Activated CD4-positive, alpha-beta T cell treated with anti-CD3 and anti-CD28 coated beads, Interleukin-10, Interleukin-2, amounts not matched to agents 100 ng/mL and 50 ng/mL, durations not matched to agents 16 hours and 8 hours (primary cell): ENCODE data around the gene GPATCH3.
"Not testable (repeated sequence)": the region's sequence is repeated elsewhere in the genome, so short reads cannot be mapped to it uniquely, and the experiment has no call there.

Experiments
- DNase-seq: peaks from one replicate; pipeline ENCODE4 v3.0.0-alpha.2; 2020

Gene GPATCH3

DNA sequence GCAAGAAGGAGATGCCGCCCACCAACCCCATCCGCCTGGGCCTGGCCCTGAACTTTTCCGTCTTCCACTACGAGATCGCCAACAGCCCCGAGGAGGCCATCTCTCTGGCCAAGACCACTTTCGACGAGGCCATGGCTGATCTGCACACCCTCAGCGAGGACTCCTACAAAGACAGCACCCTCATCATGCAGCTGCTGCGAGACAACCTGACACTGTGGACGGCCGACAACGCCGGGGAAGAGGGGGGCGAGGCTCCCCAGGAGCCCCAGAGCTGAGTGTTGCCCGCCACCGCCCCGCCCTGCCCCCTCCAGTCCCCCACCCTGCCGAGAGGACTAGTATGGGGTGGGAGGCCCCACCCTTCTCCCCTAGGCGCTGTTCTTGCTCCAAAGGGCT is 36.6 kb downstream of the GPATCH3 start:
- DNase-seq: no peak

DNA sequence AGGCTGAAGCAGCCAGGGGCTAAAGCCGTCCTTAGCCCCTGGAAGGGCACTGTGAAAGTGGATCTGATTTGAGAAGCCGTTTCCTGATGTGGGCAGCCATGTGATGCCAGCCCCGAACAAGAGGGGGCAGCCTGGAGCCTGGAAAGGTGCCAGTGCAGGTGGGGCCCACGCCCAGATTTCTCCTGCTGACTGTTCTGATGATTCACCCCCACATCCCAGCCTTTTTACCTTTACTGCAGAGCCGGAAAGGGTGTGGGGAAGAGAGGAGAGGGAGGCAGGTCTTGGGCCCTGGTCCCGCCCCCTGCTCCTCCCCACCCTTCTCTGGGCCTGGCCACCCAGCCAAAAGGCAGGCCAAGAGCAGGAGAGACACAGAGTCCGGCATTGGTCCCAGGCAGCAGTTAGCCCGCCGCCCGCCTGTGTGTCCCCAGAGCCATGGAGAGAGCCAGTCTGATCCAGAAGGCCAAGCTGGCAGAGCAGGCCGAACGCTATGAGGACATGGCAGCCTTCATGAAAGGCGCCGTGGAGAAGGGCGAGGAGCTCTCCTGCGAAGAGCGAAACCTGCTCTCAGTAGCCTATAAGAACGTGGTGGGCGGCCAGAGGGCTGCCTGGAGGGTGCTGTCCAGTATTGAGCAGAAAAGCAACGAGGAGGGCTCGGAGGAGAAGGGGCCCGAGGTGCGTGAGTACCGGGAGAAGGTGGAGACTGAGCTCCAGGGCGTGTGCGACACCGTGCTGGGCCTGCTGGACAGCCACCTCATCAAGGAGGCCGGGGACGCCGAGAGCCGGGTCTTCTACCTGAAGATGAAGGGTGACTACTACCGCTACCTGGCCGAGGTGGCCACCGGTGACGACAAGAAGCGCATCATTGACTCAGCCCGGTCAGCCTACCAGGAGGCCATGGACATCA is 37.2 kb downstream of the GPATCH3 start, which contains the start of gene SFN:
SFN (plus strand) TSS at position 369 of the 904 bp plus-strand sequence; CDS start at position 433, 64 bp downstream.
- DNase-seq: peak; percentile 82

DNA sequence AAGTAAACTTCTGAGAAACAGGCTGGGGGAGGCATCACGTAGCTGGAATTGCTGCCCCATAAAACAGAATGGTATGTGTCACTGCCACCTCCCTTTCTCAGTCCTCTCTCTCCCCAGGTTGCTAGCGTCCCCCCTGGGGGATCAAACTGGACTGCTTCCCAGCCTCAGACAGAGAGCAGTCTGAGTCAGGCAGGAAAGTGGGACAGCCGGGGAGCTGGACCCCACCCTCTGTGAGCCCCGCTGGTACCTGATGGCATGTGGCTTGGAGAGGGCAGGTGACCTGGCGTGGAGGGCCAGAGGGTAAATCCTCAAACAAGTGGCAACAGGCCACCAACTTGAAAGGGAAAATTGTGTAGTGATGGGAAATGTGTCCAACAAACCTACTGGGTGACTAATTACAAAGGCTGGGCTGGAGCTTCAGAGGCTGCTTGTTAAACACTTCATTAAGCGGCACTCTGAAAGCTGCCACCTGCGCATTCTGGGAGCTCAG is 38.3 kb downstream of the GPATCH3 start:
- DNase-seq: no peak

DNA sequence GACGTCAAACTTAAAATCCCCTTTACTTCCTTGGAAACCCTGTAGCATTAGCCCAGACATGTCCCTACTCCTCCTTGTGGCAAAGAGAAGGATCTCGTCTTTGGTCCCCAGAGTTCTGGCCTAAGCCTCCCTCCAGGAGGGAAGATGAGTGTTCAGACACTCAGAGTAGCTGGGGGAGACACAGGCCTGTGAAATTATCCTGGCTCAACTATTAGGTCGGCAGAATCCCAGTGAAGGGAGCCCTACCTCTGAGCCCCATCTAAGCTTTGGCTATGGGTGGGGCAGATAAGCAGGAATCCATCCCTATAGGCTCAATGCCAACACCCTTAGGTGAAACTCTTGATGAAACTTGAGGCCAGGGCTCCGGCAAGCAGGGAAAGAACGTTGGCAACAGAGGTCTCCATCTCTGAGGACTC is 39.0 kb downstream of the GPATCH3 start:
- no peak for DNase-seq

DNA sequence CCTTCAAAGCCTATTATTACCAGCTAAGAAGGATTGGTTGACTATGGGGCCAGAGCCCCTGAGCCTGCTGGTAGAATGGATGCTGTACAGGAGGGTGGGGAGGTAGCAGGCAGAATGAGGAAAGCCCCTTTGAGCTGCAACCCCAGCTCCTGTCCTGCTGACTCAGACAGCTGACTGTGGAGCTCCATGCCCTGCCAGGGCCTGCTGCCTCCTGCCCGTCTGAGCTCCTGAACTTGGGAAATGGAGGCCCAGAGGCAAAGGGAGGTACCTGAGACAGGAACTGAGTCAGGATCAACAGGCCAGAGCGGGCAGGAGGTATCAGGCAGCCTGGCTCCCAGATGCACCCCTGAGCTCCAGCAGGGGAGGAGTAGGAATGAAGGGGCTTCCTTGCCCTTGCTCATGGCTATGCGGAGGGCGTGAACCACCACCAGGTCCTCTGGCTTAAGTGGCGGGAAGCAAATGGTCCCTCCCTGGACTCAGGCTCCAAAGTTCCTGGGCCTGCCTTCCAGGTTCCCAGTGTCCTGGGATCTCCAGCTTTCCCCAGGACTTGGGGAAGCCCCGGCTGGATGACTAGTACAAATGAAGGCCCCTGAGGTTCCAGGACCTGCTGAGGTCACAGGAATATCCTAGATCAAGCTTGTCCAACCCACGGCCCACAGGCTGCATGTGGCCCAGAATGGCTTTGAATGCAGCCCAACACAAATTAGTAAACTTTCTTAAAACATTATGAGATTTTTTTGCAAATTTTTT is 41.2 kb downstream of the GPATCH3 start:
- no peak for DNase-seq

DNA sequence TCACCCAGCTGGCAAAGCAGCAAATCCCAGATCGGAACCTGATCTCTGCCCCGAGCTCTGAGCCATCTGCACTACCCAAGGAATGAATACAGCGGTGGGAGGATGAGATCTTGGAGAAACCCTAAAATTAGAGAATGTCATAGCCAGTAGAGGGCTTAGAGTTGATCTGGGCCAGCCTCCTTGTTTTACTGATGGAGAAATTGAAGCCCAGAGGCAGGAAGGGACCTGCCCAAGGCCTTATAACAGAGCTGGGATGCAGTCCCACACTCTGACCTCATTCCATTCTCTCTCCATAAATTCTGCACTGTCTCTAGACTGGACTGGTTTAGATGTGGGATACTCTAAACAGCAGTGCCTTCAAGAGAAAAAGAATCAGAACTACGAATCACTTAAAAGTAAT is 42.1 kb downstream of the GPATCH3 start:
- DNase-seq: no peak

DNA sequence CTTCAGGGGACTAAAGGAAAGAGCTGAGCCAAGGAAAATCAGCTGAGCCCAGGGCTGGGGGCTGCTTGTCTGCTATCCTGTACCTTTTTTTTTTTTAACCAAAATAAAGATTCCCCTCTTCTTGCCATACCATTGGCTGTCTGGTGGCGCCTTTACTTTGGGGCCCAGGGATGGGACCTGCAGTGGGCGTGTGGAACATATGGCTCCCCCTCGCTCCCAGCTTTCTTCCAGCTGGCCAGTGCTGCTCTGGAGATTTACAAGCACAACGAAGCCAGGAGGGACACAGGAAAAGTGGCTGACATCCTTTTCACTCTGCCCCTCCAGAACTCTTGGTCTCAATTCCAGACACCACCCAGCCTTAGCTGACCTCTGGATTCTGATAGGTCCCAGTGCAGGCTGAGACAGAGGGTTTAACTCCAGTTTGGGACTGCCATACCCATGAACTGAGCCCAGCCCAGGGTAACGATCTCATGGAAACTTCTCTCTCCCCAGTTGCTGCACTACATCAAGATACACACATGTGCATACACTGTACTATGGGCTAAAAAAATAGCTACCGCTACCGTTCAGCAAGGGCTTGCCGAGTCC is 42.7 kb downstream of the GPATCH3 start:
- DNase-seq: no peak

DNA sequence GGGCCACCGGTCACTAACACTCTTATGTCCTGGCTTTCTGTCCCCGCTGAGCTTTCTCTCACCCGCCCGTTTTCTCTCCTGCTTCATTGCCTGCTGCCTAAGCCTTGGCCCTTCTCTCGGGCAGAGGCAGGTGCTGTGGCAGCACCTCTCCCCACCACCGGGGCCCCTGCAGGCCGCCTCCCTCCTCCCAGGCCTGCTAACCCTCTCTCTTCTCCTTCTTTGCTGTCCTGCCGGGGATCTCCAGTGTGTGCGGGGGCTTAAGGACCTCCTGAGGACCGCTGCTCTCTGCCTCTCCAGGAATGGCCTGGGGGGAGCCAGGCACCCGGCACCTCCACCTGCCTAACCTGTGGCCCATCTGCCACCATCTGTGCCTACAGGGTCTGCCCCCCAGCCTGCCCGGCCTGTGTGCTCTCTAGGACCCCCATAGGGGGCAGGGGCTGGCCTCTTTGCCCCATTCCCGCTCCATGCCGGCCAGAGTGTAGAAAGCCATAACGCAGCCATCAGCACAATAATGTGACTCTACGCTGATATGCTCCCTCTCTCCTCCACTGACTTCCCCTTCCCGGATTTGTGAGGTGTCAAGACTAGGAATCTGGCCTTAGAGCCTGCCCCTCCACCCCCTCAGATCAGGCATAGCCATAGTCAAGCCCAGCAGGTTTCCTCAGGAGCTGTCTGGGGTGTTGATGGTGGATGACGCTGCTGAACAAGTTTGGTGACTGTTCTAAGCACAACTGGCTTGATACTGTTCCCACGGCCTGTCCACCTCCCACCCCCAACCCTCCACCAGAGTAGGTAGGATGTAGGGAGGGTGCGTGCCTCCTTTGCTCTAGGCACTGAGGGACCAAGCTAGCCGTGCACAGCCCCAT is 43.4 kb downstream of the GPATCH3 start:
- no peak for DNase-seq

DNA sequence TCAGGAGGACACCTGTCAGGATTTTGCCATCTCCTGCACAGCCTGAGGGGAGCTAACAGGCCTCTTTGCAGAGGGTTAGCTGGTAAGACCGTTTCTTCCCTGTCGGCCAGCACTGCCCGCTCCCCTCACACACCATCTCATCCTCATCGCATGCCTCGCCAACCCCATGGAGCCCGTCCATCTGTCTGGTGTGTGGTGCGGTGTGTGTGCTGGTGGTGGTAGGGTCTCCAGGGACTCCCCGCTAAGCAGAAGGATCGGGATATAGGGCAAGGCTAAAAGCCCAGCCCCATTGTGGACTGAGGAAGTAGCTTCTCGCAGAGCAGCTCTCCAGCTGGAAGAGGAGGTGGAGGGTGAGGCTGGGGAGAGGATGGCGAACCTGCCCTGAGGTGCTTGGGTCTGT is 44.1 kb downstream of the GPATCH3 start:
- DNase-seq: no peak

DNA sequence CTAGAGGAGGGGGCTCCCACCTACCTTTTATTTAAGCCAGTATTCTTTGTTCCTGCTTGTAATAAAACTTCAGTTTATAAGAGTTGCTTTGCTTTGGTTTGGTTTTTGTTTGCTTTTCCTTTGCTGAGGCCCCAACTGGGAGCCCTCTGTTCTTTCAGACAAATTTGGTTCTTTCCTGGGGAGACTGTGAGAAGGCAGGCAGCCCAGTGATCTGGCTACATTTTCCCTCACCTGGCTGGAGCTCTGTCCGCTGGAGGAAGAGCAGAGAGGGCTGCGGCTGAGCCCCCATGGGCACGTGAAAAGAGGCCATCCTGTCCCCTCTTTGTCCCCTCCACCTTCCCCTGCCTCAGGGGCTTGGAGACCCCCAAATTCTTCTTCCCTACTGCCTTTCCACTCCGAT is 44.6 kb downstream of the GPATCH3 start:
- DNase-seq: no peak

DNA sequence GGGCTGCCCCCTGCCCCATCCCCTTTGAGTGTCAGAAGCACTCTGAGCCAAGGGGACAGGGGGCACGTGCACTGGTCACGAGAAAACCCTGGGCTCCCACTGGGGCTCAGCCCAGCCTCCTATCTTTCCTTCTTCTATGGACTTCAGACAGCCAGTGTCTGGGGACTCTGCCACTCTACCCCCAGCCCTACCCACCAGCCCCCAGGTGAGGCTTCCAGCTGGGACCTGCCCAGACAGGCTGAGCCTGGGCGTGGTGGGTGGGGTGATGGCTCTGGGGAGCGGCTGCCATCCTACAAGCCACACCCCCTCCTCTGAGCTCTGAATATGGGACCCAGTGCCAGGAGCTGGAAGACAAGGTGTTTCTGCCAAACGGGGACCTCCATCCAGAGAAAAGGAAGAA is 45.4 kb downstream of the GPATCH3 start:
- no peak for DNase-seq

DNA sequence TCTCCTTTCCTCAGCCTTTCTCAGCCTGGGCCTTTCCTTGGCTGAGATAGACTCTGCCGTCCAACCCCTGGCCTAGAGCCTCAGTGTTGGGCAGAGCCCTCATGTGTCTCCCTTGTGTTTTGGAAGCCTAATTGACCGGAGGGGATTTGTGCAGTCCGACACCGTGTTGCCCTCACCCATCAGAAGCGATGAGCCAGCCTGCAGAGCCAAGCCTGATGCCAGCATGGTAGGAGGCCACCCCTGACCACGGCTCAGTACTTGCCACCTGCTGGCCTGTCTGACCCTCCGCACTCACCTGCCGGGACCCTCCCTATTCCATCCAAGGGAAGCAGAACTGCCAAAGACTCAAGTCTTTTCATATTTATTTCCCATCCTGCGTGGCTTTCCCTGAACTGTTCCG is 46.7 kb downstream of the GPATCH3 start:
- no peak for DNase-seq

DNA sequence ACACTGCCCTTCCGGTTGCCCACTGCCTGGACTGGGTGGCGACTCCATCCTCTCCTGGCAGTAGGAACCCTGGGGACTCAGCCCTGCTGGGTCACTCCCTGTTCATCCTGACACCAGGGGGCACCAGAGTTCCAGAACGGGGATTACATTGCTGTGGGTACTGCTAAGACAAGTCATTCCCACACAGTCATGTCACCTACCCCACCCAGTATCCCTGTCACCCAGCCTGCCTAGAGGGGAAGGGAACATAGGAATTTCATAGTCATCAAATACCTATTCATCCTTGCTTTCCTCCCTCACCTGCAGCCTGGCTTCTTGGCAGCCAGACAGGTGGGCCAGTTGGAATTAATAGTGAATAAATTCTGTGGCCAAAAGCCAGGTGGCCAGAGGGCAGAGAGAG is 47.1 kb downstream of the GPATCH3 start:
- DNase-seq: peak; percentile 79

DNA sequence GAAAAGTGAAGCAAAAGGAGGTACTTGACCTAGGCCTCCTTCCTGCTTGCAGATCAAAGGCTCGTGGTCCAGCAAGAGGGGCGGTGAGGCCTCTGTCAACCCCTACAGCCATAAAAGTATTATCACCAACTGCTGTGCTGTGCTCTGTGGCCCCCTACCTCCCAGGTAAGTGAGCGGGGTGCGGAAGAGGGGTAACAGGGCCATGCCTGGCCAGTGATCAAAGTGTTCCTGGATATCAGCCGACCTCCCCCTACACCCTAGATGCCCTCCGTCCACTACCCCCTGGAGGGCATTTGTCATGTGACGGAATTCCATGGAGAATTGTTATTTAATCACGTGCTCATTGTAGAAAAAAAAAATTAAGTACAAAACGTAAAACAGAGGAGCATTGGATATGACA is 47.6 kb downstream of the GPATCH3 start:
- DNase-seq: no peak

DNA sequence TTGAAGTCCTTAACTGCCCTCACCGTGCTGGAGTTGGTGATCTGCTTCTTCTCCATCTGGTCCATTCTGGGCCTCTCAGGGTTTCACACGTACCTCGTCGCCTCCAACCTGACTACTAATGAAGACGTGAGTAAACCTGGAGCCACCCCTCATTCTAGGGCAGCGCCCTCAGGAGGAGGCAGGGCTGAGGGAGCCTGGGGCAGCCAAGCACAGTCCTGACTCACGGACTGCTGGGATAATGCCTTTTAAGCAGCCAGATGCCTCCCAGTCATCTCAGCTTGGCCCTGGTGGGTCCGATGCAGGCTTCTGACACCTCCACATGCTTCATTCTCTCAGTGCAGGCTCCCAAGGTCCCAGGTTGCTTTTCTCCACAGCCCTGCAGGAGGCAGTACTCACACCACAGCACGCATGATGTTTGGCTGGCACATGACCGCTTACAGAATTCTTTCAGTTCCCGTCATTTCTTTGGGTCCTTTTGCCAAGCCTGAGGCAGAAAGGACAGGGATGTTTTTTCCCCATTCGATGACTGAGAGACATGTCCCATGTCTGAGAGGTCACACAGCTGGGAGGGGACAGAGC is 49.1 kb downstream of the GPATCH3 start:
- no peak for DNase-seq

DNA sequence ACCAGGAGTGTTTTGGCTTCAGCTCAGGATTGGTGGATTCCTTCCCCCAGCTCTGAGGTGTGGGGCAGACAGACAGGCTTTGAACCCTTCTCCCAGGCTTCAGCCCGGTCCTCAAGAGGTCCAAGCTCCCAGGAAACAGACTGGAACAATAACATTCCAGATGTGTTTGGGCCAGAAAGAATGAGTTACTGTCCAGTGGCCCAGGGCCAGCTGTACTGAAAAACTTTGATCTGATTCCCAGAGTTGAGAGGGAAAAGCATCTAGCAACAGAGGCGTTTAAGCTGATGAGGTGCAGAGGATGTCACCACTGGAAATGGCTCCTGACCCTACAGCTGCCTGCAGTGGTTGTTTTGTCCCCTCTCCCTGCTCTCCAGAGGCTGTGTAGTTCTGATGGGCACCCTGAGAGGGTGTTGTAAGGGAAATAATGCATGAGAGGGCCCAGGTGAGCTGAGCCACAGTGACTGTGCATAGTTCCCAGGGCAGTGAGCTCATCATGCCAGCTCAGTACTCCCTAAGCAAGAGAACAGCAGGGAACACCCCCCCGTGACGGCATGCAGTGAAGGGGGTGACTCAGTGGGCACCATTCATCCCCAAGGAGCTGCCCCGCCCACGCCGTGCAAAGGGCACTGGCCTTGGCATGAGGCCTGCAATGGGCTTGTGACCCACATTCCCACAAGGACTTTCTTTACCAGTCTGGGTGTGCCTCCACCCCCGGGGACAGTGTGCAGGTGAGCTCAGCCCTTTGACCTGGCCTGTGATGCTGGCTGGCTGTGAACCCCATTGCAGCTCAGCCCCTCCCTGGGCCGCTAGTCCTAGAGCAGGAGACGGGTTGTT is 51.1 kb downstream of the GPATCH3 start:
- no peak for DNase-seq

DNA sequence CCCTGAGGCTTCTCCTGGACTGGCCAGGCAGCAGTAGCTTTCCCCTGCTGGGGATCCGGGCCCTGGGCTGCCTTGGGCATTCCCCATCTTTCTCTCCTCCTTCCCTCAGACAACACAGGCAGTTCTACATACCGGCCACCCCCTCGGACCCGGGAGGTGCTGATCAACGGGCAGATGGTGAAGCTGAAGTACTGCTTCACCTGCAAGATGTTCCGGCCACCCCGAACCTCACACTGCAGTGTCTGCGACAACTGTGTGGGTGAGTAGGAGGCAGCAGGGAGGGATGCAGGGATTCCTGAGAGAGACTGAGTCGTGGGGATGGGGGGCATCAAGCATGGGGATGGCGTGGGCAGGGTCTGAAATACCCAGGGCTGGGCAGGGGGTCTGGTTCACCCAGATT is 51.8 kb downstream of the GPATCH3 start:
- no peak for DNase-seq

DNA sequence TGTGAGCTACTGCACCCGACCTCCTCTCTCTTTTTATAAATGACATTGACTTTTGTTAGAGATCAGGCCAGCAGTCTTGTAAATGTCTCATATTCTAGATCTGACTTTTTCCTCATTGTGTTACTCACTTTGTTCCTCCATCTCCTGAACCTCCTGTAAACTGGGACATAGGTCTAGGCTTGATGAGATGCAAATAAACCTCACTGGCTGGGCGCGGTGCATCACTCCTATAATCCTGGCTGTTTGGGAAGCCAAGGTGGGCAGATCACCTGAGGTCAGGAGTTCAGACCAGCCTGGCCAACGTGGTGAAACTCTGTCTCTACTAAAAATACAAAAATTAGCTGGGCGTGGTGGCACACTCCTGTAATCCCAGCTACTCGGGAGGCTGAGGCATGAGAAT is 52.4 kb downstream of the GPATCH3 start:
- not testable (repeated sequence) for DNase-seq

DNA sequence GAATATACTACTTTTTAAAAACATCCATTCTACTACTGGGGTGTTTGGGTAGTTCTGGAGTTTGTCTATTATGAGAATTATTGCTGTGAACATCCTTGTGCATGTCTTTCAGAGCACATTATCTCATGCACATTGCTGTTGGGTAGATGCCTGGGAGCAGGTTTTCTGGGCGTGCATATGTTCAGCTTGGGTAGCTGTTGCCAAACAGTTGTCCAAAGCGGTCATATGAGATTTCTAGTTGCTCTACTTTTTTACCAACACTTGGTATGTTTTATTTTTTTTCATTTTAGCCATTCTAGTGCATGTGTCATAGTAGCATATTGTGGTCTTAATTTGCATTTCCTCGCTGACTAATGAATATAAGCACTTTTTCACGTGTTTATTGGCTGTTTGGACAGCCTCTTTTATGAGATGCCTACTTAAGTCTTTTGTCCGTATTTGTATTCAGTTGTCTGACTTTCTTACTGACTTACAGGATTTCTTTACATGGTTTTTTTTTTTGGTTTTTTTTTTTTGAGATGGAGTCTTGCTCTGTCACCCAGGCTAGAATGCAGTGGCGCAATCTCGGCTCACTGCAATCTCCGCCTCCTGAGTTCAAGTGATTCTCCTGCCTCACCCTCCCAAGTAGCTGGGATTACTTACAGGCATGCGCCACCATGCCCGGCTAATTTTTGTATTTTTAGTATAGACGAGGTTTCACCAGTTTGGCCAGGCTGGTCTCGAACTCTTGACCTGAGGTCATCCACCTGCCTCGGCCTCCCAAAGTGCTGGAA is 55.7 kb downstream of the GPATCH3 start:
- DNase-seq: no peak
